NCI-H2171 treated with DMSO at 0.1 percent for 48 hours (cell line): ENCODE data around the gene CDH13.

Experiments used
- DNase-seq: peaks from one replicate; lab custom pipeline; 2025; lab: John Stamatoyannopoulos, UW

Gene CDH13

DNA sequence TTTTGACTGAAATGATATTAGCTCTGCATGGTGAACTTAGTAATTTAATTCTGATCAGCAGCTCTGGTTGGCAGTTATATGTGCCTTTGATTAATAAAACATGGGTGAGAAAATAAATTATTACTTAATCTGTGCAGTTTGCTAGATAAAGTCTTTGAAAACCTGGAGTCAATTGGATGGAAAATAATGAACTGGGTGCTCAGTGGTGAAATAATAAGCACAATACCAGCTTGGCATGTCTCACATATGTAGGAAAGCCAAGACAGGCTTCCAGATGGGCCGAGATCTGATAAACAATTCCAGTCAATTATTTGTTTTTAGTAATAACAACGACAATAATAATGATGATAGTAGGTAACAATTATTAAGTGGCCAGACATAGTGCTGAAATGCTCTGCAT is 326.7 kb downstream of the CDH13 start:
- no peak for DNase-seq

DNA sequence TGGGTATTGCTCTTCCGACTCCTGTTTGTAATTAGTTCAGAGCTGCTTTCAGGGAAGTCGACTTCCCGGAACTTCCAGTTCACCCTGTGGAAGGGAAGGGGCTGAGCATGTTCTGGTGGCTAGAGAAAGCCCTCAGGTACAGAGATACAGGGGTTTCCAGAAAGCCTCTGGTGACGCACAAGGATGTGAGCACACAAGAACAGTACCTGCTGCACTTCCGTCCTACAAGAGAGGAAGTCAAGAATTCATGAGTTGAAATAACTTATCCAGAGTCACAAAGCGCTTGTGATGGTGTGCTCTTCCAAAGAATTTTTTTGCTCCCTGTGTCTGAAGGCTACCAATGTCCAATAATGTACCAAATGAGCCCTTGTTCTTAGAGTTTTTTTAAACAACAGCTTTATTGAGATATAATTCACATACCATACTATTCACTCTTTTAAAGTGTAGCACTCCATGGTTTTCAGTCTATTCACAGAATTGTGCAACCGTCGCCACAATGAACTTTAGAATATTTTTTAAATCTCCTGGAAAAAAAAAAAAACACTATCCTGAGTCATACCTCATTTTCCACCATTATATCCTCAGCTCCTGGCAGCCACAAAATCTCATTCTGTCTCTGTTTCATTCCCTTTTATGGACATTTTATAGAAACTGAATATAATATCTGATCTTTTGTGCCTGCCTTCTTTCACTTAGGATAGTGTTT is 327.6 kb downstream of the CDH13 start:
- no peak for DNase-seq

DNA sequence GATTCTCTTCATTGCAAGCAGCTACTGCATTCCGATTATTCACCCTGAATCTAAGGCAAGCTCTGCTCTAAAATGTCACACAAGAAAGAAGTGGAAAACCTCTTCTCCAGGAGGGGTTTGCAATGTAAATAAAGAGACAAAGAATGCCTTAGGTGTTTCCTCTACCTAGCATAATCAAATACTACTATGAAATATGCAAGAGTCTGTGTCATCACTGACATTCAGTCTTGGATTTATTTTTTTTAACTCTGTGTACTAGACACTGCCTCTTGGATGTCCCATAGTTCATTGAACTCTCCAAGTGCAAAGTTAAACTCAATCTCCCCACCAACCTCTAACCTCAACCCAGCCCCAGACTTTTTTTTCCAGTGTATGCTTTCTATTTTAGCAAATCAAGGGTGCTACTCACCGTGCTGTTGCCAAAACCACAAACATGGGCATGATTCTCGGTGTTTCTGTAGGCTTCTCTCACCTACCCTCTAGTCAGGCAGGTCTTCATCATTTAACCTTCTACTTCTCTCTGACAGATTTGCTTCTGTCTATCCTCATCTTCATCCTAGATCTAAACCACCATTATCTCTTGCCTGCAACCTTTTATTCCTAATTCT is 329.1 kb downstream of the CDH13 start:
- DNase-seq: no peak

DNA sequence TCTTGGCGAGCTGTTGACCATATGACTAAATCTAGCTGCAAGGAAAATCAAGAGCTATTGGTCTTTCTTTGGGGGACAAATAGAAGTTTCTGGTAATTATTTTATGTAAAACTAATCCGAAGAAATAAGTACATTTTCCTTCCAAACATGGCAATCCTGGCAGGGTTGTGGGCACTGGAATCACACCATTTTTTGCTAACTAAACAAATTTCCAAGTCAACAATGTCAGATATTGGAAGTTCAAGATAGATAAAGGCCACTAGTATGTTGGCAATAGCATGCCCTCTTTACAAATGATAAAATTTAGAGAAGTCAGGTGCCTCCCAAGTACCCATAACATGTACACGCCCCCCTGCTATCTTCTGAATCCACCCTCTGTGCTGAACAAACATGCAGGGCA is 330.4 kb downstream of the CDH13 start:
- no peak for DNase-seq

- no peak for DNase-seq
These were observed 334.1 kb downstream of the CDH13 start for GRCh38 chr16:82960918-82961317.

DNA sequence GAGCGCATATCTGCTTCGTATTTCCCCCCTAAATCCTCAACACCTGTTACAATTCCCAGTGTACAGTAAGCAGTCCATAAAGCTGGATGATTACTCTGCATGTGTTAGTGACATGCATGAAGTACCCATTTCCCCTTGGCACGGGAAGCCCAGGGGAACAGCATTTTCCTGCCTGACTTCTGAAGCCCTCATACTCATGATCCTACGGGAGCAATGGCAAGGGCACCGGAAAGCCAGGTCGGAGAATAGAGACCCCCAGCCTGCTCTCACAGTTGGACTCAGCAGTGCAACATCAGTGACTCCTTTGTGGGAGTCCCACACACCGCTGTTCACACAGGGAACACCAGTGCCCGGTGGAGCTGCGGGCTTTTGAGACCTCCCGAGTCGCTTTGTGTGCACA is 336.9 kb downstream of the CDH13 start:
- no peak for DNase-seq

DNA sequence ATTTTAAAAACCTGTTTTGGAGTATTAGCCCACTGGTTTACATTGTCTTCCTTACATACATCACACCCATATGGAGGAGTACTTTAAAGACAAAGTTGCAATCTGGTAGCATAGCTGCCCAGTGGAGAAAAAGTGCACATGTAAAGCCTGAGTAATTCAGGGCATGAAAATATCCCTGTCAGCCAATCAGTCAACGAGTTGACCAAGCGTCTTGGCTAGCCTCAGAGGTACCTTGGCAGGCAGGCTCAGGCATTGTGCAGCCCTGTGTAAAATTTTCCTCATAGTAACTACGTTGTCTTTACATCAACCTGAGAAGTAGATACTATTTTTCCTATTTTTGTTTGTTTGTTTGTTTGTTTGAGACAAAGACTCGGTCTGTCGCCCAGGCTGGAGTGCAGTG is 339.0 kb downstream of the CDH13 start:
- DNase-seq: no peak

- DNase-seq: no peak
These were observed 340.7 kb downstream of the CDH13 start for GRCh38 chr16:82967424-82967823.

- DNase-seq: no peak
These were observed 344.4 kb downstream of the CDH13 start for GRCh38 chr16:82971126-82971525.

GRCh38 chr16:82972331-82972919 is 345.7 kb downstream of the CDH13 start:
- DNase-seq: no peak

DNA sequence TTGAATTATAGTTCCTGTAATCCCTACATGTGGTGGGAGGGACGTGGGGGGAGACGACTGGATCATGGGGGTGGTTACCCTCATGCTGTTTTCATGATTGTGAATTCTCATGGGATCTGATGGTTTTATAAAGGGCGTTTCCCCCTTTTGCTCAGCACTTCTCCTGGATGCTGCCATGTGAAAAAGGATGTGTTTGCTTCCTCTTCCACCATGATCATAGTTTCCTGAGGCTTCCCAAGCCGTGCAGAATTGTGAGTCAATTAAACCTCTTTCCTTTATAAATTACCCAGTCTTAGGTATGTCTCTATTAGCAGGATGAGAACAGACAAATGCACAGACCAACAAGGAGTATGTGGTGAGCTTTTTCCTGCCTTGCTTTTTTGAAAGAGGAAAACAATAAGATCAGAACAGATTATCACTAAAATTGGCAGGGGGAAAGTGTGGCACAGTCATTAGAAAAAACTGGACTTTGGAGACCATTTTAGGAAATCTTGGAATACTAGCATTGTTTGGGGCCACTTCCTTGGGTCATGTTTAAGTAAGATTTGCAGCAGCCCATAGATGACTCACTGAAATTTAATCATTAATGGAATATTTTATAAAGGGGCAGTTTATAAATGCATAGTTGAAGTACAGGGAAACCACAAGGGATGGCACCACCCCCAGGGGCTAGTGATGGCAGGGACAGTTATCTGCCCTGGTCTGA is 352.8 kb downstream of the CDH13 start:
- no peak for DNase-seq

DNA sequence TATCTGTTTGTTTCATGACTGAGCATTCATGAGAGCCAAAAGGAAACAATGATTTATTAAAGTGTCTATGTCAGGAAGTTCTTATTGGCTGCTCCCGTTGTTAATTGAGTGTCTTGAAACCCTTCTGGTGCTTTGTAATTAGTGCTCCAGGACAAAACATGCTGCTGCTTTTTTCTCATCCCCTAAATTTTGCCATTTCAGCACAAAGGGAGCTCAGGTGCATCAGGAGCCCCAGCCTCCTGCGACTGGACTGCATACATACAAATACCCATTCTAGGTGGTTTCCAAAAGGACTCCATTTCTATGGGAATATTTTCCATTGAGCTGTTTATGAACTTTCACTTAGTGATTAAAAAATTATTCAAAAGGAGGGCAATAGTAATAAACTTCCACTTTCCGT is 354.0 kb downstream of the CDH13 start:
- no peak for DNase-seq

DNA sequence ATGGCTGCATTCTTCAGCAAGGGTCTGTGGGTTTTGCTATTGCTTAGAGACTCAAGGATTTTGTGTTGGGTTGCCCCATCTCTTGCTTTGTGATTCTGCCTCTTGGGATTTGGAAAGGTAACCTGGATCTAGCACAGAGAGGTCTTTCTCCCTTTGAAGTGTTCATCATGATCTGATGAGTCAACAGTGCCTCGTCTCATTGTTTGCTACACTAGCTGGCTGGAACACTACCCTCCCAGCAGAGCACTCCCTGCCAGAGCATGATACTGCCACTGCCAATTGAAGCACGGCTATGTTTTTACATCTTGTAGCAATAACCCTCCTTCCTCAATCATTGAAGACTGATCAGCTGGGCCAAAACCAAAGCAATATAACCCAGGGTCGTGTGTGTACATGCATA is 361.0 kb downstream of the CDH13 start:
- no peak for DNase-seq

DNA sequence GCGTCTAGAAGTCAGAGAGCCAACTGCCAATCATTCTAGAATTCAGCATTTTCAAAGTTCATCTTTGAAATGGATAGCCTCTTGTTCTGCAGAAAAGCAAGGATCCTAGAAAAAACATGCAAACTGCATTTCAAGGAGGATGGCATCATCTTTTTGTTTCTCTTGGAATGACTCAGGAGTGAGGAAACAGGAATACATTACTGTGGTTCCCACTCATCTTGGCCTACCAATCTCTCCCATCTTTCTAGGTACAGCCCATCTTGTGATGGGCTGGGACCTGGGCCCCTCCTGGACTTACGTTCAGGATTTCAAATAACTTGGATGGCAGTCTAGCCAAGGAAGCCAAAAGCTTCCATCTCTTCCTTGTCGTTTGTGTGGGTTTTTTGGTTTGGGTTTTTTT is 363.4 kb downstream of the CDH13 start:
- DNase-seq: no peak

DNA sequence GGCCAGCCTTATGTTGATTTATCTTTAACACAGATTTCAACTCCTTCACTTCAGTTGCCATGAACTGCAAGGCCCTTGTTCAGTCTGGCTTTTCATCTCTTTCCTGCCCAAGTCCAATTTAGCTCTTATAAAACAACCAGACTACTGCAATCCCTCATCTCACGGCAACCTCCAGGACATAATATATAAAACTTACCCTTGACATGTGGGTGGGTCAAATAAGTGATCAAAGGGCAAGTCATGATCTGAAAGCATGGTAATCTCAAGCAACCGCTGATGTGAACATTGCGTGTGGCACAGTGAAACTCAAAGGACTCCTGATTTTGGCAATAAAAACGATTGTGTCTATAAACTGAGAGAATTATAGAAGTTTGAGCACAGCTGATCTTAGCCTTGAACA is 364.6 kb downstream of the CDH13 start:
- no peak for DNase-seq

GRCh38 chr16:82991966-82992675 is 365.4 kb downstream of the CDH13 start:
- DNase-seq: no peak

DNA sequence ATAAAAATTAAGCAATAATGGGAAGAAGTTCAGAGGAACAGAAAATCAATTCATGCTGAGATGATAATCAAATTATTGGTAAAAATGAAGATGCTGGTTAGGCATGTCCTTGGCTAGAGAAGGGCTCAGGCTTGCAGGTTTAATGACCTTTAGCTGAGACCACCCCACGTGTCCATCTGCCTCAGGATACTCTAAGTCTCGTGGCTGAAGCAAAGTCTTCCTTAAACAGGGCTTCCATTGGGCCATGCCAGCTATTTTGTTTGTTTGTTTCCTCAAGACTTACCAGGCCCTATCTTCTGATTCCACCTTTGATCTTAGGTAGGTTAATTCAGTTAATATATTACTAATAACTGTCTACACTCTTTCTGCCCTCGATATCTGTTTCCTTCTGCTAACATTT is 366.0 kb downstream of the CDH13 start:
- DNase-seq: no peak

GRCh38 chr16:82993415-82993814 is 366.6 kb downstream of the CDH13 start:
- DNase-seq: no peak

- DNase-seq: peak; percentile 40
These were observed 367.2 kb downstream of the CDH13 start for GRCh38 chr16:82993926-82994325.

- DNase-seq: no peak
These were observed 368.6 kb downstream of the CDH13 start for GRCh38 chr16:82995286-82995923.

- no peak for DNase-seq
These were observed 369.2 kb downstream of the CDH13 start for GRCh38 chr16:82995924-82996441.

DNA sequence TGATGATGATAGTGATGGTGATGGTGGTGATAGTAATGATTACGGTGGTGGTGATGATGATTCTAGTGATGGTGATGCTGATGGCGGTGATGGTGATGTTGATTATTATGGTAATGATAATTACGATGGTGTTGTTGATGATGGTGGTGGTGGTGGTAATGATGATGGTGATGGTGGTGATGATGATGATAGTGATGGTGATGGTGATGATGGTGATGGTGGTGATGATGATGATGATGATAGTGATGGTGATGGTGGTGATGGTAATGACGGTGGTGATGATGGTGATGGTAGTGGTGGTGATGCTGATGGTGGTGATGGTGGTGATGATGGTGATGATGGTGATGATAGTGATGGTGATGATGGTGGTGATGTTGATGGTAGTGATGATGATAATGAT is 370.0 kb downstream of the CDH13 start:
- DNase-seq: no peak
